CD1c-positive myeloid dendritic cell (primary cell): ENCODE data around the gene FBN2.
"Not testable (repeated sequence)": the region's sequence is repeated elsewhere in the genome, so short reads cannot be mapped to it uniquely, and the experiment has no call there.

Experiments
- DNase-seq: peaks from one replicate; pipeline ENCODE4 v3.0.0-alpha.2; 2016; ENCODE audit errors: extremely low spot score

FBN2 gene

GRCh38 chr5:128358826-128359225 is 179.2 kb downstream of the FBN2 start:
- no peak for DNase-seq

DNA sequence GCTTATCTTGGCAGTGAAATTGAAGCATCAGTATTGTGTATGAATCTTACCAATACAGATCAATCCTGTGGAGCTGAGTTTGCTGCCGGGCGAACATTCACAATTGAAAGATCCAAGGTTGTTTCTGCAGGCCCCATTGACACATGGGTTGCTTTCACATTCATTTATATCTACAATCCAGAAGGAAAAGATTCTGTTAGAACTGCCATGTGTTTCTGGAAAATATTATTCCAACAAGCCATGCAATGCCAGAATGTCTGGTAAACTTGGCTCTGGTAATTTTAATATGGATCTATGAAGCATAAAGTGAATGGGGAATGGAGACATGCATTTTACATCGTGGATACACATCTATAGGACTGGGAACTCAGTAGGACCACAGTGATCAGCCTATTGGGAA is 180.8 kb downstream of the FBN2 start:
- no peak for DNase-seq

GRCh38 chr5:128355961-128356360 is 182.1 kb downstream of the FBN2 start:
- DNase-seq, result no peak

- DNase-seq, result no peak
These were observed 184.5 kb downstream of the FBN2 start for GRCh38 chr5:128353441-128354107.

DNA sequence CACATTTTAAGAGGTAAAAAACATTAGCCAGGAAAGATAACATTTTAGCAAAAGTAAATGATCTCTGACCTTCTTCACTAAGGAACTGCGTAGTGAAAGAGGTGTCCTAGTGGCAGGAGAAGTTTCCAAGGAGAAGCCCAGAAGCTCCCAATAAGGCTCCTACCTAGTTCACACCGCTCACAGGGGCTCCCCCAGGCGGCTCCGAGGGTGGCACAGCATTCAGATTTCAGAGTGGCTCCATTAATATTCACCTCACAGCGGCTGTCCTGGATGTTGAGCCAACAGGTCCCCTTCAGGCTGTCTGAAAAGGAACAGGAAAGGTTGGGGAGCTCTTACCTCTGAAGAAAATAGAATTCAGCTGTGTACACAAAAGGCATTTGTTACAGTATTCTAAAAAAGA is 187.3 kb downstream of the FBN2 start:
- DNase-seq, result no peak

DNA sequence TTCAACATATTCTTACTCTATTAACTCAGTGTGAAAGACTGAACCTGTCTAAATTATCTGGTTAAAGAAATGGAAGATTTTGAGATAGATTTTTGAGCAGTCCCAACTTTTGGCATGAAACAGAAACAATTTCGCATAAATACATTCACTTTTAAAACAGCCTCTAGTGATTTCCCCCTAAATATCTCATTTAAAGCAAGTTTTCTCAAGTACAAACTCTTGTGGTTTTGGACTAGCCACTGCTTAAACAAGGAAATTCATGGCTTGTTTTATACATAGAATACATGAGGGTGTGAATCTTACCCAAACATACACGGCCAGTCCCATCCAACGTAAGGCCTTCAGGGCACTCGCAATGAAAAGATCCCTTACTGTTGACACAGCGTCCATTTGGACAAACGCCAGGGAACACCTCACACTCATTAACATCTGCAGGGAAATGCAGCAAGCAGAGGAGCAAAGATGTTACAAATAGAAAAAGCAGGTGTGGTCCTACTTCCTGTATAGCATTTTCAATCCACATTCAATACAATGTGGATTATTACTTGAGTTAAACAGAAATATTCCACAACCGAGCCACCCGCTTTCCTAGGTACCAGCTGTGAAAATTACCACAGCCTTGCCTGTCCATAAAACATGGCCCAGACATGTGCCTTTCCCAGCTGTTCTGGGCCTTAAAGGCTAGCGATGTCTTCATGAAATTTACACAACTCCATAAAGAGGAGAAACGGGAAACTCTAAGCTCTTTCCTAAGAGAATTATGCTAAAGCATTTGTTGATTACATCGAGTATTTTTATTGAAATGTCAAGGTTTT is 188.8 kb downstream of the FBN2 start:
- no peak for DNase-seq

DNA sequence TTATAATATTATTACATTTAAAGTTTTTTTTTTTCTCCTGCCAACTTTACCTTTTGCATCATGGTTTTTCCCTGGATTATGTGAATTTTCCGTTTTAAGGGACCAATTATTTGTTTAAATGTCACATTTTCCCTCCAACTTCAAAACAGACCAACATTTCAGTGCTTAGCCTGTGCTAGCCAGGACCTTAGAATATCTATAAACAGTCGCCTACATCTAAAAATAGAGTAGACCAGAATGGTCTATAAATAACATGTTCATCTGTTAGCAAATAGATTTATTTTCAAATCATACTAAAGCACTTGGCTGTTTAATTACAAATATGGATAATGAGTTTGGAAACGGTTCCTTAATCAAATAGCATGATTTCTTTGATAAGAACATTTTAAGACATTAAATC is 192.0 kb downstream of the FBN2 start:
- no peak for DNase-seq

GRCh38 chr5:128345247-128345646 is 192.8 kb downstream of the FBN2 start:
- no peak for DNase-seq

- DNase-seq, result no peak
These were observed 194.9 kb downstream of the FBN2 start for GRCh38 chr5:128343168-128343567.

- DNase-seq, result peak; percentile 38
These were observed 197.0 kb downstream of the FBN2 start for GRCh38 chr5:128341056-128341455.

- DNase-seq, result no peak
These were observed 197.4 kb downstream of the FBN2 start for GRCh38 chr5:128340648-128341047.

- no peak for DNase-seq
These were observed 198.5 kb downstream of the FBN2 start for GRCh38 chr5:128339585-128339984.

- DNase-seq, result no peak
These were observed 199.4 kb downstream of the FBN2 start for GRCh38 chr5:128338649-128339048.

- DNase-seq, result no peak
These were observed 202.7 kb downstream of the FBN2 start for GRCh38 chr5:128335339-128335738.

DNA sequence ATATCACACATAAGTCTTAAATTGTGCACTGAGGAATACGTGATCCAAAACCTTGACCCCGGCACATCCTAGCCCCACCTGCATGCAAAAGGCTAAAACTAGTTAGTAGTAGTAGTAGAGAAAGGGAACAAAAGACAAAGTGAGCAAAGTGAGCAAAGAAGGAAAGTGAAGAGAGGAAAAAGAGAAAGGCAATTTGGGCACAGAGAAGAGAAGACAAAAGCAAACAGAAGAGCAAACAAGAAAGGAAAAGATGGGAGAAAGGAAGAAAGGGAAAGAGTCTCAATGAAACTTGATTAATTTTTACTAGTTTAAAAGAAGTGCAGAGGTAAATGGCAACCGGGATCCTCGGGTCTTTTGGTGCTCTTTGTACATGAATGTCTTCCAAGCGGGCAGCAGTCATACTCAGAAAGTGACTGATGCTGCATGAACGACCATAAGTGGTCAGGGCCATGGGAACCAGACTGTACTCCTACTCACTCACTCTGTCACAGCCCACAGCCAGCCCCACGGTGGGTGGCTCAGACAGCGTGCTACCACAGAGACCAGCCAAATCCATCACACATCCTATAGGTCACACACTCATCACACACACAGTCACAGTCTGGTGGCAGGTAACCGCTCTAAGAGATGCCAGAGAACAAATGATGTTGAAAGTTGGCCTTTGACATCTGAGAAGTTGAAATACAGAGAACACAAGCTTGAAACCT is 203.9 kb downstream of the FBN2 start:
- no peak for DNase-seq

DNA sequence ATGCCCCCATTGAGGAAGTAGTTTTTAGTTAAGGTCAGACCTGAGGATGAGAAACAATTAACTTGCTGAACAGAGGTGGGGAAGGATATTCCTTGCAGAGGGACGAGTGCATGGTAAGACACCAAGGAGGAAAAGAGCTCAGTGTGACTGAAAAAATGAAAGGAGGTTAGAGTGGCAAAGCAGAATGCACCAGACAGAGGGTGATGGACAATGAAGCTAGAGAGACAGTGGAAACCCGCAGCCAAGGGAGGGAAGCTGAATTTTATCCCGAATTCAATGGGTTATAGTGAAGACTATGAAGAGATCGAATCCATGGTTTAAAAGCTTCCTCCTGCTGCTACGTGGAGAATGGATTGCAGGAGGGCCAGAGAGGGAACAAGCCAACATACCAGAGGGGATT is 206.8 kb downstream of the FBN2 start:
- DNase-seq, result no peak

- DNase-seq, result no peak
These were observed 208.6 kb downstream of the FBN2 start for GRCh38 chr5:128329386-128329939.

- no peak for DNase-seq
These were observed 209.6 kb downstream of the FBN2 start for GRCh38 chr5:128328446-128328845.

DNA sequence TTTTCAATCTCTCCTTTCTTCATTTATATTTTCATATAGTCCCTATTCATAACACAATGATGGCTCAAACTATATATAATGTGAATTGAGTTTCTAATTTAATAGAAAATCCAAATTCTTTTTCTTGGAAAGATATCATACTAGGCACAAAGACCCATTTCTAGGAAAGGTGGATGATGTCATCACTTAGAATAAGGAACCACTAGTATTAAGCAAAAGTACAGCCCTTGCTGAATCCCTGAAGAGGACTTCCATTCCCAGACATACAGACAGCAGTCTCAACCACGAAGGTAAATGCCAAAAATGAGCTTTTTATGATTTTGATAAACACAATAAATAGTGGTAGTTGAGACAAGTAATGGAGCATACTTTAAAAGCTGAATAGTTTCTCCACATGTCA is 210.0 kb downstream of the FBN2 start:
- no peak for DNase-seq

DNA sequence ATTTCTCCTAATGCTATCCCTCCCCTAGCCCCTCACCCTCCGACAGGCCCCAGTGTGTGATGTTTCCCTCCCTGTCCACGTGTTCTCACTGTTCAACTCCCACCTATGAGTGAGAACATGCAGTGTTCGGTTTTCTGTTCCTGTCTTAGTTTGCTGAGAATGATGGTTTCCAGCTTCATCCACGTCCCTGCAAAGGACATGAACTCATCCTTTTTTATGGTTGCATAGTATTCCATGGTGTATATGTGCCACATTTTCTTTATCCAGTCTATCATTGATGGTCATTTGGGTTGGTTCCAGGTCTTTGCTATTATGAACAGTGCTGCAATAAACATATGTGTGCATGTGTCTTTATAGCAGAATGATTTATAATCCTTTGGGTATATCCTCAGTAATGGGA is 216.6 kb downstream of the FBN2 start:
- not testable (repeated sequence) for DNase-seq

- DNase-seq, result no peak
These were observed 219.4 kb downstream of the FBN2 start for GRCh38 chr5:128318691-128319090.

DNA sequence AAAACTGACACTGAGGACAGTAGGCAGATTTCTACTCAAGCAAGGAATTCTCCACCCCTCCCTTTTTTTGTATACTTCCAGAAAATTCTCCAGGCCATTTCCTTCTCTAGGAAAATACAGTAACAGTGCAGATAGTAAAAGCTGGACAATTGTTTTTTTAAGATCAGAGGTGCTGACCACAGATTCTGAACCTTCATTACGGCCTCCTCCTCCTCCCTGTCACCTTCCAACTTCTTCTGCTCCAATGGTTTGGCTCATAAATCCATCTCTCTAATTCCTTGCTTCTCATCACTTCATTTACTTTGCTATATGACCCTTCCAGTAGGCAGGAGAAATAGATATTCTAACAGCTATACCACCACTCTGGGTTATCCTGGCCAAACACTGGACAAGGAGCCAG is 220.6 kb downstream of the FBN2 start:
- no peak for DNase-seq

DNA sequence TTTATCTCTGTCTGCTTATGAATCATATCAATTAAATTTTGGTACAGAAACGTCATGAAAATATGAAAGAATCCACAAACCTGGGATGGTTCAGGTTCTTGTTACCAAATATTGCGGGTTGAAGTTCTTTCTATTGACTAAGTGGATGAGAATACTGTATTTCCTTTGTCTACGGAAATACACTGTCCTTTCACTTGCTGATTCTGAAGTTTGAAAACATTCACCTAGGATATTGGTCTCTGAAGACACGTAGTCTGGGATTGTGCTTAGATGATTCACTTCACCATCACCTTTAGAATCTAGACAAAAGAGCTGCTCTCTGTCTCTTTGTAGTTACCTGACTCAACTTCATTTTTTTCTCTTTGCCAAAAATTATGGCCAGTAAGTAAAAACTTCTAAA is 222.4 kb downstream of the FBN2 start:
- no peak for DNase-seq
